ENCODE measurements around the gene CDT1.

CDT1 gene

DNA sequence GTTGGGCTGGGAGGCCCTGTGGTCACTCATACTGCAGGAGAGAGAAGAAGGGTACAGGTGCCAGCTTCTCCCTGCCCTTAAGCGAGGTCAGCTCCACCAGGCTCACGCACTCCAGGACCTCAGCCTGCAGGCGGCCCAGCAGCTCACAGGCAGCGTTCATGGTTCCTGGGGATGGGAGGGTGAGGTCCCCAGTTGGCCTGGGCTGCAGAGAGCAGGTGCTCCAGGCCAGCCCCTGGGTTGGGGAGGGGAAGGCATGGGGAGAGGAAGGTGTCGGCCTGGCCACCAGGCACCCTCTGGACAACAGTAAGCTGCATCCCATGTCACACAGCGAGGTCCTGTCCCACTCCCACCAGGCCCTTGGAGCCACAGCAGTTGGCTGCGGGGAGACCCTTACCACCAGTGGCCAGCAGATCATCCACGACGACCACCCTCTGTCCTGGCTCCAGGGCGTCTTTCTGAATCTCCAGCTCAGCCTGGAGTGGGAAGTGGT is 6.1 kb downstream of the CDT1 start:
- FAIRE-seq = no peak
- TF ChIP-seq POLR2A (IDR thresholded peaks at IDR 0.05; ENCODE audit: low read depth, low read length) (peak; percentile 72), POLR2AphosphoS5 (IDR thresholded peaks at IDR 0.05; ENCODE audit: low read depth, low read length) (peak; percentile 75; the same call in 1 of the 2 replicates), TAF1 (IDR thresholded peaks at IDR 0.05; ENCODE audit: borderline replicate concordance, low read depth, low read length) (no peak)
- DNase-seq (ENCODE audit: insufficient read length) = no peak

DNA sequence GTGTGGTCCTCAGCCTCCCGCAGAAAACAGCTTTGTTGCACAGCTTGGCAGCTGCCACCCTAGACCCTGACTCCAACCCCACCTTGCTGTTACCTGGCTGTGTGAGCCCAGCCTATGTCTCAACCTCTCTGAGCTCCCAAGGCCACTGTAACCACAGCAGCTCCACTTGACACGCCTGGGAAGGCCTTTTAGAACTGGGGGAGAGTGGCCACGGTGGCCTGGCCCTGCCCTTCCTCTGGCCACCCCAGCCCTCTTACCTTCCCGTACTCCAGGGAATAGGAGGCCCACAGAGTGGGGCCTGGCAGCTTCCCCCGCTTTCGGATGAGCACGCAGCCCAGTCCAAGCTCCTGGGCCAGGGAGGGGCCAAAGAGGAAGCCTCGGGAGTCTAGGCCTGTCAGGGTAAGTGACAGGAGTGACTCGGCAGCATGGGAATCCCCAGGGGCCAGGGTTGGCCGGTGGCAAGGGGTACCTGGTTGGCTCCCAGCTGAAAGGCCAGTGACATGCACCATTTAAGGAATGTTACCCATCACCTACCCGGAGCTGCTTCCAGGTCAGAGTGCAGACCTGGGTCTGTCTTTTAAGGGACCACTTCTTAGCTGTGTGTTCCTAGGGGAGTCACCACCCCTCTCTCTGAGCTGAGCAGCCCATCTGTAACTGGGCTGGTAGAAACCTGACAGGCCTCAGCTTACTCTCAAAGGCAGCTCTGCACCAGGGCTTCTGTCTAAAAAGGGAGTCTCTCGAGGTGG is 6.8 kb downstream of the CDT1 start:
- FAIRE-seq (peak; percentile 78), DNase-seq (ENCODE audit: insufficient read length) (no peak)
- TF ChIP-seq POLR2A (IDR thresholded peaks at IDR 0.05; ENCODE audit: low read depth, low read length) (peak; percentile 47), TAF1 (IDR thresholded peaks at IDR 0.05; ENCODE audit: borderline replicate concordance, low read depth, low read length) (0 out of 2 replicates have a peak, but pooled peaks have one; percentile 13), POLR2AphosphoS5 (IDR thresholded peaks at IDR 0.05; ENCODE audit: low read depth, low read length) (peak; percentile 81; the same call in 1 of the 2 replicates)

DNA sequence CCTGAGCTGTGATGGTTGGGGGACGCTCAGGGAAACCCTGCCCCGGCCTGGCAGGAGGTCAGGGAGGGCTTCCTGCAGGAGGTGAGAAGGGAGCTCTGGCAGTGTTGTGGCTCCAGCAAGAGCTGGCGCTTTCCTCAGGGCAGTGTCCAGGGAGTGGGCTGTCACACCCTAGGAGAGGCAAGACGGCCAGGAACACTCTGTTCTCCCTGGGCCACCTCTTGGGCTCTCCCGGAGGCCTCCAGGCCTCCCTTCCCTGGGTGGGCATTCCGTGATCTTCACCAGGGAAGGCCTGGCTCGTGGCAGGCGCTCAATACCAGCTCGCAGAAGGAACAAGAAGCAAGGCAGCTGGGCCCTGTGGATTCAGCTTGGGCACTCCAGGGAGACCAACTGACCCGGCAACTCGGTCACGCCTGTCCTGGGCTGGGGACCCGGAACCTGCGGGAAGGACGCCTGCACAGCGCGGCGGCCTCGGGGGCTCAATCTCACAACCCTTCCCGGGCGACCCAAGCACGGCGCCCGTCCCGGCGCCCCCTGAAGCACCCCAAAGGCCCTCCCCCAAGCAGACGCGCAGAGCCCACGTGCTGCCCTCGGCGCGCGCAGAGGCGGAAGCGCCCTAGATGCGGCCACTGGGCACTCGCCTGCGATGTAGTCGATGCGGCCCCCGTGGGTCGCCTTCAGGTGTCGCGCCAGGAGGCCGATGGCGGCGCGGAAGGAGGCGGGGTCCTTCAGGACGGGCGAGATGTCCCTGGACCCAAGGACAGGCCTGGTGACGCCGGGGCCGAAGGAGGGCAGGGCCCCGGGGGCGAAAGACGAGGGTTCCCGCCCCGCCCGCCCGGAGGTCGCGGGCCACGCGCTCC is 7.6 kb downstream of the CDT1 start:
- peak; percentile 64; the same call in 1 of the 2 replicates for TF ChIP-seq POLR2A (IDR thresholded peaks at IDR 0.05; ENCODE audit: low read depth, low read length)
- no peak for TF ChIP-seq POLR2AphosphoS5 (IDR thresholded peaks at IDR 0.05; ENCODE audit: low read depth, low read length)
- FAIRE-seq = no peak
- peak; percentile 85 for DNase-seq (ENCODE audit: insufficient read length)

DNA sequence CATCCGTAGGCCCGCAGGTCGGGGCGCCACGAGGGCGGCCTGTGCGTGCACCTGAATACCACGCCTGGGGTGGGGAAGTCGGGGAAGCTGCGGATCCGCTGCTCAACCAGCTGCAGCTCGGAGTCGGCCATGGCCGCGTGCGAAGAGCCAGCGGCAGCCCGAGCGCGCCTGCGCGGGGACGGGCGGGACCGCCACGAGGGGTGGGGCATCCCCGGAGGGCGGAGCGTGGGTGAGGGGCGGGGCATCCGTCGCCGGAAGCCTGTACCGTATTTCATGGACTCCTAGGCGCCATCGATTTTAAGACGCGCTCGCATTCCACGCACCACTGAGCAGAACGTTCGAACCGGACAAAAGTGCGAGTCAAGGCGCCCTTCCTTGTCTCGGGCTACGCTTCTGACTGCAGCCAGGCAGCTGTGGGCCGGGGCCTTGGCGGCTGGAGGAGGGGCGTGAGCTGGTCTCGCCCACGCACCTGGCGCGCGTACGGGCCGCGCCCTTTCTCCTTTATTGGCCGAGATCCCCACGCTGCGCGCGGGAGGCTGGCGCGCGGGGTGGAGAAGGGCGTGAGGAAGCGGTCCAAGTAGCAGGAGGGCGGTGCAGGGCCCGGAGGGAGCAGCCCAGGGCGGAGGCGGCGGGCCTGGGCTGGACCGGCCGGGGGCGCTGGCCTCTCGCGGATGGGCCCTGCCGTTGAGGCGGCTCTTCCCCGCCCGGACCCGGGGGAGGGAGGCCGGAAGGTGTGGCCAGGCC is 8.4 kb downstream of the CDT1 start, which contains the start of gene APRT:
Gene APRT (minus strand): TSS at position 160 of the 744 bp plus-strand sequence. CDS start 29 bp downstream, at position 131.
- no peak; the same call in 1 of the 2 replicates for TF ChIP-seq TAF1 (IDR thresholded peaks at IDR 0.05; ENCODE audit: borderline replicate concordance, low read depth, low read length)
- TF ChIP-seq POLR2A (IDR thresholded peaks at IDR 0.05; ENCODE audit: low read depth, low read length) = peak; percentile 75; the same call in 1 of the 2 replicates
- TF ChIP-seq POLR2AphosphoS5 (IDR thresholded peaks at IDR 0.05; ENCODE audit: low read depth, low read length) = peak; percentile 82
- FAIRE-seq (peak; percentile 99), DNase-seq (ENCODE audit: insufficient read length) (peak; percentile 95)

DNA sequence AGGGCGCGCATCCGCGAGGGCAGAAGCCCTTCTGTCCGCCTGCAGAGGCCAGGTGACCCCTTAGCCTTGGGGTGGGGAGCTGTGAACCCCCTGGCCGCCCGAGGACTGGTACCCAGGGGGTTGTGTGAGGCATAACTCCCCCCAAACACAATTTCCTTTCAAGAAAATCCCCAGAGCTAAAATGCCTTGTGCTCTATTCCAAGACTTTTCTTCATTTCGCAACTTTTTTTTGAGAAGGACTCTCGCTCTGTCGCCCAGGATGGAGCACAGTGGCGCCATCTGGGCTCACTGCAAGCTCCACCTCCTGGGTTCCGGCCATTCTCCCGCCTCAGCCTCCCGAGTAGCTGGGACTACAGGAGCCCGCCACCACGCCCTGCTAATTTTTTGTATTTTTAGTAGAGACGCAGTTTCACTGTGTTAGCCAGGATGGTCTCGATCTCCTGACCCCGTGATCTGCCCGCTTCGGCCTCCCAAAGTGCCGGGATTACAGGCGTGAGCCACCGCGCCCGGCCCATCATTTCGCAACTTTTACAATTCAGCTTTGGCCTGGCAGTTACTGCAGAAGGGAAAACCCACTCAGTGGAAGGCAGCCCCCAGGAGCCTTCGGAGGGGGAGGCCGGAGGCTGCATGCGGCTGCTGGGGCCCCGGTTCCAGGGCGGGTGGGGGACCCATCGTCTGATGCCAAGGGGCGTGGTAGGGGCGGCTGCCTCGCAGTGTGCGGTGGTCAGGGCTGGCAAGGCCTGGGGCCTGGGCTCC is 9.1 kb downstream of the CDT1 start:
- DNase-seq (ENCODE audit: insufficient read length) (no peak), FAIRE-seq (no peak)
- TF ChIP-seq POLR2AphosphoS5 (IDR thresholded peaks at IDR 0.05; ENCODE audit: low read depth, low read length) = no peak
- no peak for TF ChIP-seq TAF1 (IDR thresholded peaks at IDR 0.05; ENCODE audit: borderline replicate concordance, low read depth, low read length)
- TF ChIP-seq POLR2A (IDR thresholded peaks at IDR 0.05; ENCODE audit: low read depth, low read length) = no peak

DNA sequence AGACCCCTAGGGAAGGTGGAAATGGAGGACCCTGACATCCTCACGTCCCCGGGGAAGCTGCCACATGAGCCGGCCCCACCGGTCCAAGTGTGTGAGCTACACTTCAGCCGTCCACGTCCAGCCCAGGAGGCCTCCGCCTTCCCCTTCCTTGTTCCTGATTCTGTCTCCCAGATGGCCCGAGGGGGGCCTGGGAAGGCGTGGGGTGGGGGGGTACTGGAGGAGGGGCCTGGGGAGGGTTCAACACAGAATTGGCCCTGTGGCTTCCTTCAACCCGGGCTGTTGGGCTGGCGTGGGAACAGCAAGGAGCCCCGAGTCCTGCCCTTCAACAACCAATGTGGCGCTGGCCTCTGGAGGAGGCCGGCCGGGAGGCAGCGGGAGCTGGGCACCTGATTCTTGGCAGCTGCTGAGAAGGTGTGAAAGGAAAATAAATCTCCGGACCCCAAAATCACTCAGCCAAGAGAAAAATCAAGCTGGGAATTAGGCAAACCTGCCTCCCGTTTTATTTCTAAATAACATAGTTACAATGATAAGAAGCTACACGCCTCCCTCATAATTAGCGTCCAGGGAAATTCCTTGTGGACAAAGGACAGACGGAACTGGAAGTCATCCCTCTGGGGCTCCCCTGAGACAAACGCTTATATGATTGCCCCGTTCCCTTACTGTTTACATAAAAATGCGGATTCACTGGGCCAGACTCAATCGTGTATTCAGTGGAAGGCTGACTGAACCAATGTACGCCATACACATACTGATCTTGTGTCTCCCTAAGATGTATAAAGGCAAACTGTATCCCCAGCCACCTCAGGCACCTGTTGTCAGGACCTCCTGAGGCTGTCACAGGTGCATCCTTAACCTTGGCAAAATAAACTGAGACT is 9.9 kb downstream of the CDT1 start:
- TF ChIP-seq POLR2A (IDR thresholded peaks at IDR 0.05; ENCODE audit: low read depth, low read length) = no peak
- DNase-seq (ENCODE audit: insufficient read length) = no peak
- no peak for FAIRE-seq

DNA sequence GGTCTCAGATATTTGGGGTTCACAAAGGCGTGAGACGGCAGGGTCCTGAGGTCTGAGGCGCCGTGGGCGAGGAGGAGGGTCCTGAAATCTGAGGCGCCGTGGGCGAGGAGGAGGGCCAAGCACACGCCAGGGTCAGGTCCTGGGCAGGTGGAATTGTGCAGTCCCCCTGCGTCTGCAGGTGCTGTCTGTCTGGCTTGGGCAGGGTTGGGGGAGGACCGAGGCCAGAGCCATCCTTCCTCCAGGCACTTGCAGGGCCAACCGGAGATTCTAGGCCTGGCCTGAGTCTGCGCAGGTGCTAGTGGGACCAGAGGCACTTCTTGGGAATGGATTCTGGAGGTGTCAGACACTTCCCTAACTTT is 10.5 kb downstream of the CDT1 start:
- TF ChIP-seq POLR2A (IDR thresholded peaks at IDR 0.05; ENCODE audit: low read depth, low read length) = no peak
- no peak for TF ChIP-seq POLR2AphosphoS5 (IDR thresholded peaks at IDR 0.05; ENCODE audit: low read depth, low read length)
- no peak for TF ChIP-seq TAF1 (IDR thresholded peaks at IDR 0.05; ENCODE audit: borderline replicate concordance, low read depth, low read length)
- DNase-seq (ENCODE audit: insufficient read length) = no peak
- no peak for FAIRE-seq

DNA sequence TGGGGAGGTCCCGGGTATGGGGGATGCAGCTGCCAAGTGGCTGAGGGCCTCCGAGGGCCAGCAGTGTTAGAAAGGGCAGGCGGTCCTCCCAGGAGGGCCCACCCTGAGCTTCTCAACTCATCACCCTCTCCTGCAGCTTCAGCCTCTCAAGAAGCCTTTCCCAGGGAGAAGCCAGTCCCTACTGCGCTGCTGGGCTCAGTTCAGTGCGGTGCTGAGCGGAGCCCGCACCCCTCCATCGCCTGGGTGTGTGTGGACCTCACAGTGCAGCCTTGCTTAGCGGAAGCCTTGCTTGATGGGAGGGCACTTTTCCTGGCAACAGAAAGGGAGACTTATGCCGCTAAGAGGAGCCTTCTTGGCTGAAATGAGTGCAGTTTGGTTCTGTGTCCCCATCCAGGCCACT is 11.6 kb downstream of the CDT1 start:
- TF ChIP-seq TAF1 (IDR thresholded peaks at IDR 0.05; ENCODE audit: borderline replicate concordance, low read depth, low read length) (no peak), POLR2A (IDR thresholded peaks at IDR 0.05; ENCODE audit: low read depth, low read length) (no peak), POLR2AphosphoS5 (IDR thresholded peaks at IDR 0.05; ENCODE audit: low read depth, low read length) (no peak)
- DNase-seq (ENCODE audit: insufficient read length) (no peak), FAIRE-seq (no peak)

DNA sequence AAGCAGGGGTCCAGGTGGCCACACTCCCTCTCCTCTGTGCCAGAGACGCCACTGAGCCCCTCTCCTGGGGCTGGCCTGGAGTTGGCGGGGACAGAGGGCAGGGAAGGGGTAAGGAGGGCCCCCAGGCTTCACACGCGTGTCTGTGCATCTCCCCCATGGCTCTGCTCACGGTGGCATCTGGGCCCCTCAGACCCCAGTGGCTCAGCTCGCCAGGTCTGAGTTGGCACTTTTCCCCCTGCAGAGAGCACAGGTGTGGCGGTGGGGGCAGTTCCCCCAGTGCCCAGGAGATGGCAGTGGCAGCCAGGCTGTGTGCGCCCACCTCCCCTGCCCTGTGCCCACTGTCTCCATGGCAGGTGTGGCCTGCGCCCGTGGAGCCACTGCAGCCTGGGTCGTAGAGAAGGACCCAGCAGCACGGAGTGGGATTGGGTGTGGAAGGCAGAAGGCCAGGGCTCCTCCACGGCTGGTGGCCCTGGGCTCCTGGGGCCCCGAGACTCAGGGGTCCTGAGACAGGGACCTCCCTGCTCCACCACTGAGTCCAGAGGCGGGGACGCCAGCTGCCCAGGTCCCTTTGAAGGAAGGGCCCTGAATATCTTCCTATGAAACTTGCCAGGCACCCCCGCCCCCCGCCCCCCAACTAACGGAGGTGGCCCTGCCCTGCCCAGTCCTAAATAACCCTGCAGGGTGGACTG is 12.5 kb downstream of the CDT1 start:
- FAIRE-seq = peak; percentile 48
- DNase-seq (ENCODE audit: insufficient read length) = peak; percentile 56
- TF ChIP-seq POLR2A (IDR thresholded peaks at IDR 0.05; ENCODE audit: low read depth, low read length) = no peak
- no peak for TF ChIP-seq TAF1 (IDR thresholded peaks at IDR 0.05; ENCODE audit: borderline replicate concordance, low read depth, low read length)
- TF ChIP-seq POLR2AphosphoS5 (IDR thresholded peaks at IDR 0.05; ENCODE audit: low read depth, low read length) = no peak
